DOHH2 (cell line): ENCODE measurements around the gene DSE.

Experiments
- H3F3A ChIP-seq: fragments of 200-600 bp; sonication (generic), shearing (Covaris generic); 2 replicates; pipeline ENCODE4 v1.6.0; 2016; ENCODE audit warnings: antibody characterized with exemption, mild to moderate bottlenecking; ENCODE audit not compliant: control insufficient read depth, insufficient read depth
- H3K27ac ChIP-seq: fragments of 200-600 bp; sonication (generic); 2 replicates; pipeline ENCODE4 v1.5.1; 2014; ENCODE audit warnings: low read depth, mild to moderate bottlenecking, low read length, moderate library complexity
- H3K27me3 ChIP-seq: fragments of 200-600 bp; sonication (generic); 2 replicates; pipeline ENCODE4 v1.6.1; 2014; ENCODE audit warnings: mild to moderate bottlenecking, low read length, mixed read lengths; ENCODE audit not compliant: control insufficient read depth
- H3K36me3 ChIP-seq: fragments of 200-600 bp; sonication (generic); 2 replicates; pipeline ENCODE4 v1.6.1; 2014; ENCODE audit warnings: mild to moderate bottlenecking, low read length, moderate library complexity, mixed read lengths; ENCODE audit not compliant: control insufficient read depth
- H3K4me1 ChIP-seq: fragments of 200-600 bp; sonication (generic); 2 replicates; pipeline ENCODE4 v1.6.1; 2014; ENCODE audit warnings: mild to moderate bottlenecking, low read length, mixed read lengths; ENCODE audit not compliant: control insufficient read depth
- H3K4me2 ChIP-seq: fragments of 200-600 bp; sonication (generic); 2 replicates; pipeline ENCODE4 v1.6.0; 2014; ENCODE audit warnings: mild to moderate bottlenecking, low read length, moderate library complexity
- H3K4me3 ChIP-seq: fragments of 200-600 bp; sonication (generic); 2 replicates; pipeline ENCODE4 v1.5.1; 2014; ENCODE audit warnings: mild to moderate bottlenecking, low read length, mixed read lengths
- H3K79me2 ChIP-seq: fragments of 200-600 bp; sonication (generic); 2 replicates; pipeline ENCODE4 v1.6.1; 2014; ENCODE audit warnings: mild to moderate bottlenecking, low read length, mixed read lengths; ENCODE audit not compliant: control insufficient read depth
- H3K9me2 ChIP-seq: fragments of 200-600 bp; sonication (generic); replicated peaks from 2 replicates; pipeline ENCODE4 v1.6.1; 2014; ENCODE audit warnings: mild to moderate bottlenecking, low read length, mixed read lengths; ENCODE audit not compliant: control insufficient read depth
- H3K9me3 ChIP-seq: fragments of 200-600 bp; sonication (generic); 2 replicates; pipeline ENCODE4 v1.6.1; 2014; ENCODE audit warnings: antibody characterized with exemption, low read length, mixed read lengths; ENCODE audit not compliant: control insufficient read depth, insufficient read depth
- H4K20me1 ChIP-seq: fragments of 200-600 bp; sonication (generic); 2 replicates; pipeline ENCODE4 v1.6.0; 2014; ENCODE audit warnings: low read depth, mild to moderate bottlenecking, antibody characterized with exemption, low read length, moderate library complexity; ENCODE audit not compliant: control insufficient read depth, insufficient read depth
- EZH2phosphoT487 ChIP-seq: fragments of 200-600 bp; sonication (generic); IDR thresholded peaks from 2 replicates; pipeline ENCODE4 v1.6.1; 2017; ENCODE audit warnings: borderline replicate concordance, mild to moderate bottlenecking, antibody characterized with exemption, low read length, moderate library complexity, mixed read lengths
- TF ChIP-seq, protein P1 (sequence below): fragments of 200-600 bp; sonication (generic); IDR thresholded peaks from one replicate; pipeline ENCODE4 v1.5.1; 2014; ENCODE audit warnings: antibody characterized with exemption, mild to moderate bottlenecking, low read depth, low read length; ENCODE audit not compliant: poor library complexity, severe bottlenecking

DSE gene

DNA sequence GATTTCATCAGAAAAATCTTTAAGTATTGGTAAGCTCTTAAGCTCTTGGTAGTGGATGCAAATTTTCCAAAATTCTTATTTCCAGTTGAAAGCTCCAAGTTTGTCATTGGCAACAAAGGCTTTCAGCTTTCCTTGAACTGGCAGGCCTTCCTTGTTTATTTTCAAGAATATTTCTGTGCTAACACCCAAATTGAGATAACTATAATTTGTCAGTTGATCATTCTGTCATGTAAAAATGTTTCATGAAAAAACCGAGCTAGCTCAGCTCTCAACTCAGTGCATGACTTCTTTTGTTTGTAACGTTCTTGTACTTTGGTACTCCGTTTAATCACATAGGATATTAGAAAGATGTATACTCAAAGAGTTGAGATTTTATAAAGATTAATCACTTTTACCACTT is 51.5 kb downstream of the DSE start:
- no peaks in the 10 kb centered on the region for H3K4me1 ChIP-seq
- H3K4me2 ChIP-seq, result no peak overlapping the region
- H4K20me1 ChIP-seq, result no peaks in the 10 kb centered on the region
- H3K9me3 ChIP-seq, result no peaks in the 10 kb centered on the region
- H3K4me3 ChIP-seq, result no peak overlapping the region
- no peaks in the 10 kb centered on the region for H3K27me3 ChIP-seq
- no peaks in the 10 kb centered on the region for H3K36me3 ChIP-seq
- H3K9me2 ChIP-seq, result no peaks in the 10 kb centered on the region
- H3K79me2 ChIP-seq, result no peaks in the 10 kb centered on the region
- no peaks in the 10 kb centered on the region for H3F3A ChIP-seq
- no peak overlapping the region for H3K27ac ChIP-seq
- TF ChIP-seq EZH2phosphoT487, result no peak
- TF ChIP-seq, protein P1, sequence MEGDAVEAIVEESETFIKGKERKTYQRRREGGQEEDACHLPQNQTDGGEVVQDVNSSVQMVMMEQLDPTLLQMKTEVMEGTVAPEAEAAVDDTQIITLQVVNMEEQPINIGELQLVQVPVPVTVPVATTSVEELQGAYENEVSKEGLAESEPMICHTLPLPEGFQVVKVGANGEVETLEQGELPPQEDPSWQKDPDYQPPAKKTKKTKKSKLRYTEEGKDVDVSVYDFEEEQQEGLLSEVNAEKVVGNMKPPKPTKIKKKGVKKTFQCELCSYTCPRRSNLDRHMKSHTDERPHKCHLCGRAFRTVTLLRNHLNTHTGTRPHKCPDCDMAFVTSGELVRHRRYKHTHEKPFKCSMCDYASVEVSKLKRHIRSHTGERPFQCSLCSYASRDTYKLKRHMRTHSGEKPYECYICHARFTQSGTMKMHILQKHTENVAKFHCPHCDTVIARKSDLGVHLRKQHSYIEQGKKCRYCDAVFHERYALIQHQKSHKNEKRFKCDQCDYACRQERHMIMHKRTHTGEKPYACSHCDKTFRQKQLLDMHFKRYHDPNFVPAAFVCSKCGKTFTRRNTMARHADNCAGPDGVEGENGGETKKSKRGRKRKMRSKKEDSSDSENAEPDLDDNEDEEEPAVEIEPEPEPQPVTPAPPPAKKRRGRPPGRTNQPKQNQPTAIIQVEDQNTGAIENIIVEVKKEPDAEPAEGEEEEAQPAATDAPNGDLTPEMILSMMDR, result no peak

- Histone ChIP-seq H3K27ac (no peak overlapping the region), H4K20me1 (no peaks in the 10 kb centered on the region), H3K27me3 (no peaks in the 10 kb centered on the region), H3K4me2 (no peak overlapping the region), H3K9me2 (no peaks in the 10 kb centered on the region), H3K4me1 (no peaks in the 10 kb centered on the region), H3K79me2 (no peaks in the 10 kb centered on the region), H3K4me3 (no peak overlapping the region), H3K36me3 (no peaks in the 10 kb centered on the region), H3K9me3 (no peaks in the 10 kb centered on the region), H3F3A (no peaks in the 10 kb centered on the region)
- TF ChIP-seq EZH2phosphoT487, result no peak
- TF ChIP-seq, protein P1, result no peak
Observed at GRCh38 chr6:116424001-116424400, 53.3 kb downstream of the DSE start.

- Histone ChIP-seq H3K36me3 (no peaks in the 10 kb centered on the region), H3K27ac (no peak overlapping the region), H3K79me2 (no peaks in the 10 kb centered on the region)
Observed at GRCh38 chr6:116426551-116426950, 55.8 kb downstream of the DSE start.

More at GRCh38 chr6:116426551-116426950, 55.8 kb downstream of the DSE start:
- no peak overlapping the region for H3K4me3 ChIP-seq
- H3K9me2 ChIP-seq, result no peaks in the 10 kb centered on the region
- no peaks in the 10 kb centered on the region for H3K4me1 ChIP-seq
- H3K9me3 ChIP-seq, result no peaks in the 10 kb centered on the region
- no peak for TF ChIP-seq EZH2phosphoT487
- TF ChIP-seq, protein P1, result no peak
- H3F3A ChIP-seq, result no peaks in the 10 kb centered on the region
- no peaks in the 10 kb centered on the region for H3K27me3 ChIP-seq
- no peaks in the 10 kb centered on the region for H4K20me1 ChIP-seq
- H3K4me2 ChIP-seq, result no peak overlapping the region
